Panc1 (cell line): ENCODE results near the gene NDUFB2. TPM values are rescaled to one million over a fixed set of nuclear protein-coding genes. Genes with fewer than 3 reads are reported as not detected.

Source experiments
- ATAC-seq: fragments of 200-7000 bp; cut with Tn5 transposase; 2 replicates; pipeline ENCODE4 v1.9.1; 2020; ENCODE audit warnings: mild to moderate bottlenecking, moderate library complexity
- BruUV-seq: library from RNA; stranded (reverse); fragments of 400-500 nt; replicated peaks from 2 replicates; lab custom pipeline; 2021; lab: Mats Ljungman, UMichigan
- CTCF ChIA-PET: fragments of 300-600 bp; sonication (Branson Sonifier 250); formaldehyde crosslinking; loops from one replicate; lab custom pipeline; 2022; ENCODE audit warnings: antibody characterized with exemption; lab: Charles Lee
- POLR2A ChIA-PET: fragments of 300-600 bp; sonication (Branson Sonifier 250); formaldehyde crosslinking; loops from one replicate; lab custom pipeline; 2022; ENCODE audit warnings: antibody characterized with exemption; lab: Charles Lee
- DNase-seq: peaks from one replicate; pipeline ENCODE4 v3.0.0-alpha.2; 2010; ENCODE audit warnings: low read depth, low spot score
- H3K27ac ChIP-seq: 2 replicates; pipeline ENCODE4 v1.5.1; 2011; ENCODE audit warnings: mild to moderate bottlenecking, low read length, inconsistent platforms
- H3K27me3 ChIP-seq: fragments of 200-500 bp; sonication (Bioruptor generic); 2 replicates; pipeline ENCODE4 v1.6.0; 2014; ENCODE audit warnings: low read length, inconsistent platforms; ENCODE audit not compliant: control insufficient read depth, insufficient read depth
- H3K36me3 ChIP-seq: fragments of 200-500 bp; sonication (Bioruptor generic); 2 replicates; pipeline ENCODE4 v1.5.1; 2014; ENCODE audit warnings: inconsistent platforms, mild to moderate bottlenecking, low read length, moderate library complexity; ENCODE audit not compliant: control insufficient read depth, insufficient read depth
- H3K4me1 ChIP-seq: 2 replicates; pipeline ENCODE4 v1.5.1; 2011; ENCODE audit warnings: inconsistent platforms, mild to moderate bottlenecking, low read length, moderate library complexity; ENCODE audit not compliant: control insufficient read depth, insufficient read depth
- H3K4me3 ChIP-seq, 2 experiments: 2 replicates each; pipeline ENCODE4 v1.5.1; 2011 to 2012; ENCODE audit warnings: low read depth in 2 of 2, low read length in 2 of 2, mild to moderate bottlenecking in 2 of 2, inconsistent platforms in 1 of 2, moderate library complexity in 1 of 2
- H3K9me3 ChIP-seq: fragments of 200-500 bp; sonication (Bioruptor generic); 2 replicates; pipeline ENCODE4 v1.5.1; 2014; ENCODE audit warnings: low read depth, mild to moderate bottlenecking, inconsistent platforms, low read length, moderate library complexity; ENCODE audit not compliant: control insufficient read depth, insufficient read depth
- POLR2AphosphoS5 ChIP-seq: IDR thresholded peaks from 2 replicates; pipeline ENCODE4 v1.6.1; 2012; ENCODE audit warnings: mild to moderate bottlenecking, low read depth, low read length, moderate library complexity
- REST ChIP-seq, 2 experiments: IDR thresholded peaks; 2 replicates each; pipeline ENCODE4 v1.6.1; 2011 to 2012; ENCODE audit warnings: low read depth in 2 of 2, control low read depth in 1 of 2, low read length in 1 of 2, mild to moderate bottlenecking in 1 of 2, moderate library complexity in 1 of 2; ENCODE audit not compliant: insufficient read depth in 1 of 2
- SIN3A ChIP-seq: IDR thresholded peaks from 2 replicates; pipeline ENCODE4 v1.6.1; 2012; ENCODE audit warnings: low read depth, mild to moderate bottlenecking, low read length, moderate library complexity, borderline replicate concordance; ENCODE audit not compliant: insufficient read depth
- TCF7L2 ChIP-seq: IDR thresholded peaks from 2 replicates; pipeline ENCODE4 v1.6.1; 2011; ENCODE audit warnings: mild to moderate bottlenecking, low read depth, low read length, inconsistent platforms
- in situ Hi-C: cut with HindIII; loops from 2 replicates; pipeline ENCODE4 v1.10.0; 2016; ENCODE audit warnings: low sequenced_read_pairs, low pct_unique_long_range_greater_than_20kb
- intact Hi-C: fragments of 100-400 bp; cut with micrococcal nuclease; formaldehyde crosslinking; loops from one replicate; pipeline ENCODE4 v1.10.0; 2022; ENCODE audit not compliant: unreplicated experiment
- total RNA-seq: library from RNA; stranded (reverse); gene quantifications from one replicate; pipeline ENCODE4 v1.2.1, GENCODE V29; 2021; ENCODE audit not compliant: unreplicated experiment
- TF ChIP-seq, protein P1 (sequence below): fragments of 450-650 bp; IDR thresholded peaks from 2 replicates; pipeline ENCODE4 v1.5.1; 2017; ENCODE audit warnings: mild to moderate bottlenecking

NDUFB2 gene
- total RNA-seq, 1 experiment from 2014 or later = 246 TPM

DNA sequence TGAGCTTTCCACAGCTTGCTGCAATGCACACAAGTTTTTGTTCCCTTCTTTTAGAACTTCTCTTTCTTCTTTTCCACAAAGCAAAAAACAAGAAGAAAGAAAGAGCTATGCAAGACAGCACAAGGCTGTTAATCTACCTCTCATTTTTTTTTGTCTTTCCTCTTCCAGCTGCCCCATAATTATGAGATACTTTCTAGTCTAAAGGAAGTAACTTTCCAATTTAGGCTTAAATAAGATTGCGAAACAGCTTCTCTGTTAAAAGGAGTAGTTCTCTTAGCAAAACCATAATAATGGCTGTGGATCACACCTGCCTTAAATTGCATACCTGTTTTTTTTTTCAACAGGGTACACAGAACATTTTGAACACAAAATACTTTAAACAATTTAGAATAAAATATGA, 56.0 kb downstream of the NDUFB2 start:
- intact Hi-C loops (no loop called here), in situ Hi-C loops (no loop called here)
- no peak for DNase-seq
- Histone ChIP-seq H3K27ac (no peak overlapping the region), H3K36me3 (peaks cover 3% of the 10 kb centered on the region), H3K4me3 (no peak overlapping the region), H3K9me3 (no peaks in the 10 kb centered on the region), H3K4me1 (no peaks in the 10 kb centered on the region), H3K27me3 (no peaks in the 10 kb centered on the region)
- no peak for ATAC-seq
- POLR2A ChIA-PET = no interaction called here
- CTCF ChIA-PET = no interaction called here
- BruUV-seq = no TSS peak
- TF ChIP-seq TCF7L2 (no peak), SIN3A (no peak), POLR2AphosphoS5 (no peak), REST (IDR thresholded peaks at IDR 0.05; ENCODE audit: insufficient read depth in 1 of 2, low read depth in 2 of 2, low read length in 1 of 2) (no peak)
- TF ChIP-seq, protein P1, sequence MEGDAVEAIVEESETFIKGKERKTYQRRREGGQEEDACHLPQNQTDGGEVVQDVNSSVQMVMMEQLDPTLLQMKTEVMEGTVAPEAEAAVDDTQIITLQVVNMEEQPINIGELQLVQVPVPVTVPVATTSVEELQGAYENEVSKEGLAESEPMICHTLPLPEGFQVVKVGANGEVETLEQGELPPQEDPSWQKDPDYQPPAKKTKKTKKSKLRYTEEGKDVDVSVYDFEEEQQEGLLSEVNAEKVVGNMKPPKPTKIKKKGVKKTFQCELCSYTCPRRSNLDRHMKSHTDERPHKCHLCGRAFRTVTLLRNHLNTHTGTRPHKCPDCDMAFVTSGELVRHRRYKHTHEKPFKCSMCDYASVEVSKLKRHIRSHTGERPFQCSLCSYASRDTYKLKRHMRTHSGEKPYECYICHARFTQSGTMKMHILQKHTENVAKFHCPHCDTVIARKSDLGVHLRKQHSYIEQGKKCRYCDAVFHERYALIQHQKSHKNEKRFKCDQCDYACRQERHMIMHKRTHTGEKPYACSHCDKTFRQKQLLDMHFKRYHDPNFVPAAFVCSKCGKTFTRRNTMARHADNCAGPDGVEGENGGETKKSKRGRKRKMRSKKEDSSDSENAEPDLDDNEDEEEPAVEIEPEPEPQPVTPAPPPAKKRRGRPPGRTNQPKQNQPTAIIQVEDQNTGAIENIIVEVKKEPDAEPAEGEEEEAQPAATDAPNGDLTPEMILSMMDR = no peak

- Histone ChIP-seq H3K4me1 (no peaks in the 10 kb centered on the region), H3K36me3 (no peaks in the 10 kb centered on the region; the same call in none of the 2 replicates), H3K9me3 (no peaks in the 10 kb centered on the region), H3K27ac (no peak overlapping the region), H3K4me3 (no peak overlapping the region), H3K27me3 (no peaks in the 10 kb centered on the region)
- TF ChIP-seq POLR2AphosphoS5 (no peak), REST (IDR thresholded peaks at IDR 0.05; ENCODE audit: insufficient read depth in 1 of 2, low read depth in 2 of 2, low read length in 1 of 2) (no peak), SIN3A (no peak), TCF7L2 (no peak)
- TF ChIP-seq, protein P1 = no peak
- intact Hi-C loops (no loop called here), in situ Hi-C loops (no loop called here)
- no TSS peak for BruUV-seq
- ATAC-seq (no peak), DNase-seq (no peak)
- ChIA-PET POLR2A (no interaction called here), CTCF (no interaction called here)
These were observed 58.0 kb downstream of the NDUFB2 start for GRCh38 chr7:140754506-140754905.
